HG03139 (cell line): ENCODE data around the gene GK.
"Not testable (repeated sequence)": the region's sequence is repeated elsewhere in the genome, so short reads cannot be mapped to it uniquely, and the experiment has no call there.

Source experiments
- ATAC-seq: cut with Tn5 transposase; IDR thresholded peaks from one replicate; pipeline ENCODE4 v1.9.1; 2021; ENCODE audit not compliant: unreplicated experiment

The GK gene

GRCh38 chrX:30693999-30694650 is 40.9 kb downstream of the GK start:
- no peak for ATAC-seq

- ATAC-seq: no peak
Measured at GRCh38 chrX:30702736-30703135, 49.5 kb downstream of the GK start.

GRCh38 chrX:30706216-30706775 is 53.1 kb downstream of the GK start:
- ATAC-seq: no peak

- no peak for ATAC-seq
Measured at GRCh38 chrX:30712214-30712613, 59.0 kb downstream of the GK start.

- ATAC-seq: peak; percentile 93
Measured at GRCh38 chrX:30713061-30713525, 59.9 kb downstream of the GK start.

- peak; percentile 40 for ATAC-seq
Measured at GRCh38 chrX:30714138-30714537, 60.9 kb downstream of the GK start.

- no peak for ATAC-seq
Measured at GRCh38 chrX:30715976-30716375, 62.8 kb downstream of the GK start.

GRCh38 chrX:30733852-30734660 is 80.8 kb downstream of the GK start:
- no peak for ATAC-seq

GRCh38 chrX:30734782-30735181 is 81.6 kb downstream of the GK start:
- no peak for ATAC-seq

GRCh38 chrX:30735839-30736238 is 82.6 kb downstream of the GK start:
- peak; percentile 92 for ATAC-seq

- ATAC-seq: no peak
Measured at GRCh38 chrX:30741545-30741944, 88.3 kb downstream of the GK start.

- ATAC-seq: no peak
Measured at GRCh38 chrX:30748342-30748960, 95.2 kb downstream of the GK start.

- ATAC-seq: no peak
Measured at GRCh38 chrX:30751497-30751896, 98.3 kb downstream of the GK start.

- no peak for ATAC-seq
Measured at GRCh38 chrX:30762755-30763154, 109.5 kb downstream of the GK start.

GRCh38 chrX:30773764-30774163 is 120.5 kb downstream of the GK start:
- not testable (repeated sequence) for ATAC-seq

GRCh38 chrX:30777575-30777974 is 124.4 kb downstream of the GK start:
- no peak for ATAC-seq

- ATAC-seq: no peak
Measured at GRCh38 chrX:30779453-30780030, 126.3 kb downstream of the GK start.
